SU-DHL-6 (cell line): ENCODE data around the gene PXK.

Experiments used
- EZH2phosphoT487 ChIP-seq: fragments of 200-600 bp; sonication (generic), shearing (Covaris generic); conservative IDR thresholded peaks from 2 replicates; pipeline ENCODE4 v1.6.1; 2018; ENCODE audit warnings: mild to moderate bottlenecking, antibody characterized with exemption, low read length, moderate library complexity, mixed read lengths
- TF ChIP-seq, protein P1 (sequence below): fragments of 200-600 bp; sonication (generic); IDR thresholded peaks from one replicate; pipeline ENCODE4 v1.5.1; 2017; ENCODE audit warnings: antibody characterized with exemption, mild to moderate bottlenecking, low read length, moderate library complexity; ENCODE audit not compliant: insufficient read depth, poor library complexity, severe bottlenecking

DNA sequence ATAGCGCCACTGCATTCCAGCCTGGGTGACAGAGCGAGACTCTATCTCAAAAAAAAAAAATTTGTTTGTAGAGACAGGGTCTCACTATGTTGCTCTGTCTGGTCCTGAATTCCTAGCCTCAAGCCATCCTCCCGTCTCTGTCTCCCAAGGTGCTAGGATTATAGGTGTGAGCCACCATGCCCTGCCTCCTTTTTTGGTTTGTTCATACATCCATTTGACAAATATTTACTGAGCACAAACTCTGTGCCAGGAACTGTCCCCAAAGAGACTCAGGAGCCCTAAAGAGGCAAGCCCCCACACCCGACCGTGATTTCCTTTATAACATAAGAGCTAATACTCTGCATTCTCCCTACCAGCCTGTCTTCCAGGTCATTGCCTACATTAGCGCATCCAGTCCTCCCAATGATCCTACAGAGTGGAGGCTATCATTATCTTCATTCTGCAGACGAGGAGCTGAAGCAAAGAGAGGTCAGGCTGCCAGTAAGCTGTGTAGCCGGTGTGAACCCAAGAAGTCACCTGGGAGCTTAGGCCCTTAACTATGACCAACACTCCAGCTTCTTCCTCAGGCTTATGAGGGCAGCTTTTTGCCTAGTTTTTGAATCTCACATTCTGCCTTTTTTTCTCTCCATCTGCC, 6.3 kb upstream of the PXK start:
- TF ChIP-seq, protein P1, sequence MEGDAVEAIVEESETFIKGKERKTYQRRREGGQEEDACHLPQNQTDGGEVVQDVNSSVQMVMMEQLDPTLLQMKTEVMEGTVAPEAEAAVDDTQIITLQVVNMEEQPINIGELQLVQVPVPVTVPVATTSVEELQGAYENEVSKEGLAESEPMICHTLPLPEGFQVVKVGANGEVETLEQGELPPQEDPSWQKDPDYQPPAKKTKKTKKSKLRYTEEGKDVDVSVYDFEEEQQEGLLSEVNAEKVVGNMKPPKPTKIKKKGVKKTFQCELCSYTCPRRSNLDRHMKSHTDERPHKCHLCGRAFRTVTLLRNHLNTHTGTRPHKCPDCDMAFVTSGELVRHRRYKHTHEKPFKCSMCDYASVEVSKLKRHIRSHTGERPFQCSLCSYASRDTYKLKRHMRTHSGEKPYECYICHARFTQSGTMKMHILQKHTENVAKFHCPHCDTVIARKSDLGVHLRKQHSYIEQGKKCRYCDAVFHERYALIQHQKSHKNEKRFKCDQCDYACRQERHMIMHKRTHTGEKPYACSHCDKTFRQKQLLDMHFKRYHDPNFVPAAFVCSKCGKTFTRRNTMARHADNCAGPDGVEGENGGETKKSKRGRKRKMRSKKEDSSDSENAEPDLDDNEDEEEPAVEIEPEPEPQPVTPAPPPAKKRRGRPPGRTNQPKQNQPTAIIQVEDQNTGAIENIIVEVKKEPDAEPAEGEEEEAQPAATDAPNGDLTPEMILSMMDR = no peak
- no peak for TF ChIP-seq EZH2phosphoT487
